ENCODE measurements around the gene ERCC3.
"Not testable (repeated sequence)": the region's sequence is repeated elsewhere in the genome, so short reads cannot be mapped to it uniquely, and the experiment has no call there.

The ERCC3 gene

DNA sequence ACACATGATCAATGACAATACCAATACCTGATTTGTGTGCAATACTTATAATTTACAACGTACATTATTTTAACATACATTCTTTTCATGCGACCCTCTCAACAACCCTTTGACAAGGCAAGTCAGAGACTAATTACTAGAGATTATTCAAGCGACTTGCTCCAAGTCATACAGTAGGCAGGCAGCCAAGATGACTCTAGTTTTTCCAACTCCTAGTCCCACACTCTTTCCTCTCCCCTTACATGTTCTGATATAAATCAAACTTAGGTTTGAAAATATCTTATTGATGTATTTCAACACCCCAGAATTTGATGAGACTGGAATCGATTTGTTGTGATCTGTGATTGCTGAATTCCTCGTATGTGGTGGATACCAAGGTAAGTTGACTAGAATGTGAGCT lies 65.8 kb downstream of the ERCC3 start:
- no peak overlapping the region for H3K4me3 ChIP-seq (ENCODE audit: low read depth, low read length)
- DNase-seq (ENCODE audit: low read depth), result no peak
- TF ChIP-seq, protein P1, sequence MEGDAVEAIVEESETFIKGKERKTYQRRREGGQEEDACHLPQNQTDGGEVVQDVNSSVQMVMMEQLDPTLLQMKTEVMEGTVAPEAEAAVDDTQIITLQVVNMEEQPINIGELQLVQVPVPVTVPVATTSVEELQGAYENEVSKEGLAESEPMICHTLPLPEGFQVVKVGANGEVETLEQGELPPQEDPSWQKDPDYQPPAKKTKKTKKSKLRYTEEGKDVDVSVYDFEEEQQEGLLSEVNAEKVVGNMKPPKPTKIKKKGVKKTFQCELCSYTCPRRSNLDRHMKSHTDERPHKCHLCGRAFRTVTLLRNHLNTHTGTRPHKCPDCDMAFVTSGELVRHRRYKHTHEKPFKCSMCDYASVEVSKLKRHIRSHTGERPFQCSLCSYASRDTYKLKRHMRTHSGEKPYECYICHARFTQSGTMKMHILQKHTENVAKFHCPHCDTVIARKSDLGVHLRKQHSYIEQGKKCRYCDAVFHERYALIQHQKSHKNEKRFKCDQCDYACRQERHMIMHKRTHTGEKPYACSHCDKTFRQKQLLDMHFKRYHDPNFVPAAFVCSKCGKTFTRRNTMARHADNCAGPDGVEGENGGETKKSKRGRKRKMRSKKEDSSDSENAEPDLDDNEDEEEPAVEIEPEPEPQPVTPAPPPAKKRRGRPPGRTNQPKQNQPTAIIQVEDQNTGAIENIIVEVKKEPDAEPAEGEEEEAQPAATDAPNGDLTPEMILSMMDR (IDR thresholded peaks at IDR 0.05; ENCODE audit: low read depth, low read length, missing control alignments), result no peak

DNA sequence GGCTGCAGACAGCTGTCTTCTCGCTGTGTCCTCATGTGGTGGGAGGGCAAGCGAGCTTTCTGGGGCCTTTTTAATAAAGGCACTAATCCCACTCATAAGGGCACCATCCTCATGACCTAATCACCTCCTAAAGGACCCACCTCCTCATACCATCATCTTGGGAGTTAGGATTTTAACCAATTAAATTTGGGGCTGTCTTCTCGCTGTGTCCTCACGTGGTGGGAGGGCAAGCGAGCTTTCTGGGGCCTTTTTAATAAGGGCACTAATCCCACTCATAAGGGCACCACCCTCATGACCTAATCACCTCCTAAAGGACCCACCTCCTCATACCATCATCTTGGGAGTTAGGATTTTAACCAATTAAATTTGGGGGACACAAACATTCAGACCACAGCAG lies 66.7 kb downstream of the ERCC3 start:
- DNase-seq (ENCODE audit: low read depth); H3K4me3 ChIP-seq (ENCODE audit: low read depth, low read length): not testable (repeated sequence)

DNA sequence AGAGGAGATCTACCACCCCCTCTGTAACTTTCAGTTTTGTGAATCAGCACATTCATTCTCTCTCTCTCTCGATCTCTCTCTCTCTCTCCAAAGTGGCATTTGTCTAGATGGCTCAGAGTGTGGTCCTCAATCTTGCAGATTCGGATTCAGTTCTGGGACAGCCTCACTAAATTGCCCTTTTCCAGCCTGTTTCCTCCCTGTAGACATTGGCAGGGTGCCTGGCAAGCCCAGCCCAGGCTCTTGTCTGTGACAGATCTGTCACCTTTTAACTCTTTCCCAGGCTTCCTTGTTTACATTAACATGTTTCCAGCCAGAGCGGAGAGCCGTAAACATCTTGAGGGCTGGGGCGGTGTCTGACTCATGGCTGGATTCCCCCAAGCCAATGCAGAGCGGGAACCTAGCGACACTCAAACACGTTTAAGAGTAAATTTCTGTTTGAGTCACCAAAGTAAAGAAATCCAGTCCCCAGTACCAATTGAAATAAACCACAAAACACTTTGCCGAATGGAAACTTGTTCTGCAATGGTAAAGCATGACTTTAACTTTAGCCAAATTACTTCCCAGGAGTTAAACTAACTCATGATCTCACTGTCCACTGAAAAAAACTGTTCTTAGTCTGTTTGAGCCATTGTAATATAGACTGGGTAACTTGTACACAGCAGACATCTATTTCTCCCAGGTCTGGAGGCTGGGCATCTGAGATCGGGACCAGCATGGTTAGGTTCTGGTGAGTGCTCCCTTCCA lies 67.3 kb downstream of the ERCC3 start:
- DNase-seq (ENCODE audit: low read depth), result peak; percentile 15
- no peak overlapping the region; the same call in 1 of the 2 replicates for H3K4me3 ChIP-seq (ENCODE audit: low read depth, low read length)
- TF ChIP-seq, protein P1 (IDR thresholded peaks at IDR 0.05; ENCODE audit: low read depth, low read length, missing control alignments), result no peak

DNA sequence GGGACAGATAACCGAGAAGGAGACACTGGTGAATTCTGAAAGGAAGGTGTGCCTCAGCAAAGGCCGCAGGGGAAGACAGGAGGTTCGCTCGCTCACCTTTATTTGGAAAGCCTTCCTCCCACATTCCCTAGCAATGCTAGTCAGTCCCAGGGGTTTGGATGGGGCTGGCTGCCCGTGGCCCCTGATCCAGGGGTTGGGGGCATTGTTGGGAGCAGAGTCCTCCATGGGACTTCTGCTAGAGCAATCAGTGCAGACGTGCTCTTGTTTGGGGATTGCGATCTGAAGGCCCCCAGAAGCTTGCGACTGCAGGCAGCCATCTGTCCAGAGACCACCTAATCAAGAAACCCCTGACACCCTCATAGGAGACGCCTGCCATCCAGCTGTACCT lies 67.8 kb downstream of the ERCC3 start:
- no peak overlapping the region for H3K4me3 ChIP-seq (ENCODE audit: low read depth, low read length)
- no peak for DNase-seq (ENCODE audit: low read depth)
- TF ChIP-seq, protein P1 (IDR thresholded peaks at IDR 0.05; ENCODE audit: low read depth, low read length, missing control alignments), result no peak

DNA sequence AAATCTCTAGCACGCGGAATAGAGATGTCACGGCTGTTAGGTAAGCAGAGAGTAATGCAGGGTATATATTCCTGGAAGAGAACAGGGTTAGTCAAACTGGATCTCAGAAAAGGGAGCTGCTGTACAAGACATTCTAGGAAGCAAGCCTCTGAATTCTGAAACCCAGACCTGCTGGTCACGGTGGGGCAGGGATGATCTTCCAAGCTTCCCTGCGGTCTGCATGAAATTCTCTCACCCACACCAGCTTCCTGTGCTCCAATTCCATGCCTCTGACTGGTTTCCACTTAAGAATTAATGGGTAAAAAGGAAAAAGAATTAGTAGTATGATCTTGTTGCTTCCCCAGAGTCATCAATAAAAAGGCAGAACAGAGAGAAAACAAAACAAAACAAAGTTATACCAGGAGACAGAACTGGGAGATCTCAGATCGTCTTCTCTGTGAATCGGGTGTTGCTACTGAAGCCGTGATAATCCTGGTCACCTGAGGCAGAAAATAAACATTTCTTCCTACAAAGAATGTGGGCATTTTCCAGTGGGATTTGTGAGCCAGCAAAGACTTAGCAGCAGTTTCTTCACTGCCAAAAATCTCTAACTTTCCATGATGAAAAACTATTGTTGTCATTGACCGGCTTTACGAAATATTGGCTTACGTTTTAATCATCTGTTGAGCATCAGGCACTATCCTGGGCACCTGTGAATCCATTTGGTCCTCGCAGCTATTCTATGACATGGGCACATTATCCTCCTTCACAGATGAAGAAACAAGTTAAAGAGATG lies 68.6 kb downstream of the ERCC3 start:
- TF ChIP-seq, protein P1 (IDR thresholded peaks at IDR 0.05; ENCODE audit: low read depth, low read length, missing control alignments), result no peak
- no peak overlapping the region for H3K4me3 ChIP-seq (ENCODE audit: low read depth, low read length)
- DNase-seq (ENCODE audit: low read depth), result no peak

DNA sequence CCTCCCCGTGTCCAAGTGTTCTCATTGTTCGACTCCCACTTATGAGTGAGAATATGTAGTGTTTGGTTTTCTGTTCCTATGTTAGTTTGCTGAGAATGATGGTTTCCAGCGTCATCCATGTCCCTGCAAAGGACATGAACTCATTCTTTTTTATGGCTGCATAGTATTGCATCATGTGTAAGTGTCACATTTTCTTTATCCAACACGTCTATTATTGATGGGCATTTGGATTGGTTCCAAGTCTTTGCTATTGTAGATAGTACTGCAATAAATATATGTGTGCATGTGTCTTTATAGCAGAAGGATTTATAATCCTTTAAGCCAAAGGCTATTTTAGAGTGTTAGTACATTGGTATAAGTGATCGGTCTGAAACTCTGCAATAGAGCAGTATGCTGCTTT lies 69.8 kb downstream of the ERCC3 start:
- H3K4me3 ChIP-seq (ENCODE audit: low read depth, low read length); DNase-seq (ENCODE audit: low read depth): not testable (repeated sequence)

DNA sequence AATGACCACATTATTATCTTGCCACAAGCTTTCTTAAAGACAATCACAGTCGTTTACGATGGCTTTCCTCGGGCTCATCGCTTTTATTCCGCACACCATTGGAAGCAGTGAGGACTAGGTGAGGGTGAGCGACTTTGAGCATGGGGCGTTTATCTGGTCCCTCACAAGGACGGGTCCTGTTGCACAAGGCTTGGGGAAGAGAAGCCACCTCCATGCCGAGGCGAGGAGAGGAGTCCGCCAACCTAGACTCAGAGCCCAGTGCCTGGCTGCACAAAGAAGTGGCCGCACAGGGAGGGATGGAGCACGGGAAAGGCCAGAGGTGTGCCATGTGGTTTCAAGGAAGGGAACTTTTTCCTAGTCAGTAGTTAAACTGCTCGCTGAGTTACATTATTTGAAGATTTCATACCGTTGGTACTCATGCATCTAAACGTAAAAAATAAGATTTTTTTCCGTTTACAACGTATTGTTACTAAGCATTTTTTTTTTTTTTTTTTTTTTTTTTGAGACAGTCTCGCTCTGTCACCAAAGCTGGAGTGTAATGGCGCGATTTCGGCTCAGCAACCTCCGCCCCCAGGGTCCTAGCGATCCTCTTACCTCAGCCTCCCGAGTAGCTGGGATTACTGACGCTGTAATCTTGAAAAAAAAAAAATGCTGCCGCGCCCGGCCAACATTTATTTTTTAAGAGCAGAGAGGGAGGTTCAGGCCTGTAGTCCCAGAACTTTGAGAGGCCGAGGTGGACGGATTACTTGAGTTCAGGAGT lies 73.0 kb downstream of the ERCC3 start:
- no peak overlapping the region for H3K4me3 ChIP-seq (ENCODE audit: low read depth, low read length)
- TF ChIP-seq, protein P1 (IDR thresholded peaks at IDR 0.05; ENCODE audit: low read depth, low read length, missing control alignments), result no peak
- no peak for DNase-seq (ENCODE audit: low read depth)
